Endodermal cell (in vitro differentiated cells): Measurements from ENCODE around the gene ANGEL1. TPM values are rescaled to one million over a fixed set of nuclear protein-coding genes. Genes with fewer than 3 reads are reported as not detected.

Experiments
- DNase-seq: peaks from one replicate; pipeline ENCODE4 v3.0.0-alpha.2; 2017
- H3K27ac ChIP-seq: 2 replicates; pipeline ENCODE4 v1.5.1; 2013; ENCODE audit warnings: mild to moderate bottlenecking, low read depth, low read length, moderate library complexity
- H3K27me3 ChIP-seq: 2 replicates; pipeline ENCODE4 v1.6.1; 2013; ENCODE audit warnings: mild to moderate bottlenecking, low read length, moderate library complexity; ENCODE audit not compliant: insufficient read depth, control insufficient read depth, poor library complexity, severe bottlenecking
- H3K36me3 ChIP-seq: 2 replicates; pipeline ENCODE4 v1.7.0; 2013; ENCODE audit warnings: mild to moderate bottlenecking, low read length, moderate library complexity; ENCODE audit not compliant: control insufficient read depth, insufficient read depth
- H3K4me1 ChIP-seq: one replicate; pipeline ENCODE4 v1.7.0; 2013; ENCODE audit warnings: low read length; ENCODE audit not compliant: control insufficient read depth, insufficient read depth
- H3K4me3 ChIP-seq: 2 replicates; pipeline ENCODE4 v1.5.1; 2013; ENCODE audit warnings: mild to moderate bottlenecking, low read length, moderate library complexity
- H3K9ac ChIP-seq: 2 replicates; pipeline ENCODE4 v1.6.1; 2013; ENCODE audit warnings: mild to moderate bottlenecking, low read length, moderate library complexity; ENCODE audit not compliant: poor library complexity, severe bottlenecking; ENCODE audit errors: extremely low read depth
- H3K9me3 ChIP-seq: 2 replicates; pipeline ENCODE4 v1.6.1; 2013; ENCODE audit warnings: mild to moderate bottlenecking, low read length, moderate library complexity; ENCODE audit not compliant: control insufficient read depth
- H3K27ac Mint-ChIP-seq: 2 replicates; pipeline ENCODE4 v1.8.0; 2020; ENCODE audit warnings: mixed read lengths
- H3K27me3 Mint-ChIP-seq: 2 replicates; pipeline ENCODE4 v1.8.0; 2021; ENCODE audit warnings: mild to moderate bottlenecking, mixed read lengths; ENCODE audit not compliant: insufficient read depth
- H3K36me3 Mint-ChIP-seq: 2 replicates; pipeline ENCODE4 v1.8.0; 2020; ENCODE audit warnings: low read depth, mixed read lengths
- H3K4me1 Mint-ChIP-seq: 2 replicates; pipeline ENCODE4 v1.8.0; 2020; ENCODE audit warnings: mixed read lengths
- H3K4me3 Mint-ChIP-seq: 2 replicates; pipeline ENCODE4 v1.8.0; 2020; ENCODE audit warnings: mild to moderate bottlenecking, moderate library complexity, mixed read lengths
- H3K9me3 Mint-ChIP-seq: 2 replicates; pipeline ENCODE4 v1.8.0; 2020; ENCODE audit warnings: mild to moderate bottlenecking, mixed read lengths
- WGBS, 2 experiments: methylation state at CpG; one replicate each; pipeline versions ENCODE4 v1.1.5 to v1.1.7; 2013; ENCODE audit warnings: missing lambda C conversion rate in 2 of 2, mixed read lengths in 1 of 2; ENCODE audit not compliant: insufficient coverage in 1 of 2, insufficient read length in 1 of 2; 5-methylcytosine and 5-hydroxymethylcytosine counted together
- total RNA-seq, 2 donors: library from RNA; stranded (reverse); fragmentation: NEBNext Ultra II Directional in 1 of 2; extraction: Animal tissue kit (Norgen Biotek cat#: 25700) in 1 of 2; gene quantifications; 2 replicates in 1 of 2; 3 replicates in 1 of 2; pipeline ENCODE4 v1.2.1, GENCODE V29; 2021
- TF ChIP-seq, protein P1 (sequence below): fragments of 200-600 bp; sonication (generic); conservative IDR thresholded peaks from 2 replicates; pipeline ENCODE4 v1.5.0; 2021; ENCODE audit warnings: antibody characterized with exemption, mild to moderate bottlenecking

ANGEL1 gene
- total RNA-seq, 2 donors from 2014 or later: 21.5 to 32.5 TPM

DNA sequence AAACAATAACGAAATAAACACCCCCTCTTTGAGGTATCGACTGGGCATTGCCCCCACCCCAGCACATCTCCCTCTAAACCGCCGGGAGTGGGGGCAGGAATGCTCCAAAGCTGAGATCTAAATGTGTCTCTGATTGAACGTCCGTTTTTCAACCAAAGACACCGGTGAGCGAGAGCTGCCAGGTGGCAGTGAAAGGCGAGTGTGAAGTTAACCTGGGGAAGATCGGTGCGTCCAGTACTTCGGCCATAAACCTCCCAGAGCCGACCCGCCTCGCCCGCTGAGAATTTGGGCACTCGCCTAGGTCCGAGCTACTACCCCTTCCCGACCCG is 625 bp downstream of the ANGEL1 start:
- no peaks in the 10 kb centered on the region for H3K9me3 Mint-ChIP-seq
- H3K36me3 ChIP-seq: peaks cover 24% of the 10 kb centered on the region
- 0 to 1% methylated on average over 2 to 20 of the region's 20 CpGs for WGBS, 2 experiments
- H3K4me3 ChIP-seq: peak overlapping the region; percentile 90
- H3K36me3 Mint-ChIP-seq: peaks cover 19% of the 10 kb centered on the region
- TF ChIP-seq, protein P1, sequence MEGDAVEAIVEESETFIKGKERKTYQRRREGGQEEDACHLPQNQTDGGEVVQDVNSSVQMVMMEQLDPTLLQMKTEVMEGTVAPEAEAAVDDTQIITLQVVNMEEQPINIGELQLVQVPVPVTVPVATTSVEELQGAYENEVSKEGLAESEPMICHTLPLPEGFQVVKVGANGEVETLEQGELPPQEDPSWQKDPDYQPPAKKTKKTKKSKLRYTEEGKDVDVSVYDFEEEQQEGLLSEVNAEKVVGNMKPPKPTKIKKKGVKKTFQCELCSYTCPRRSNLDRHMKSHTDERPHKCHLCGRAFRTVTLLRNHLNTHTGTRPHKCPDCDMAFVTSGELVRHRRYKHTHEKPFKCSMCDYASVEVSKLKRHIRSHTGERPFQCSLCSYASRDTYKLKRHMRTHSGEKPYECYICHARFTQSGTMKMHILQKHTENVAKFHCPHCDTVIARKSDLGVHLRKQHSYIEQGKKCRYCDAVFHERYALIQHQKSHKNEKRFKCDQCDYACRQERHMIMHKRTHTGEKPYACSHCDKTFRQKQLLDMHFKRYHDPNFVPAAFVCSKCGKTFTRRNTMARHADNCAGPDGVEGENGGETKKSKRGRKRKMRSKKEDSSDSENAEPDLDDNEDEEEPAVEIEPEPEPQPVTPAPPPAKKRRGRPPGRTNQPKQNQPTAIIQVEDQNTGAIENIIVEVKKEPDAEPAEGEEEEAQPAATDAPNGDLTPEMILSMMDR: no peak
- H3K4me1 Mint-ChIP-seq: peaks cover 17% of the 10 kb centered on the region
- H3K9ac ChIP-seq: peak overlapping the region; percentile 76
- peak overlapping the region; percentile 89 for H3K27ac Mint-ChIP-seq
- H3K9me3 ChIP-seq: no peaks in the 10 kb centered on the region
- H3K4me3 Mint-ChIP-seq: peak overlapping the region; percentile 80
- no peaks in the 10 kb centered on the region for H3K27me3 Mint-ChIP-seq
- no peaks in the 10 kb centered on the region for H3K4me1 ChIP-seq
- no peak for DNase-seq
- no peak overlapping the region for H3K27ac ChIP-seq
- peaks cover 8% of the 10 kb centered on the region for H3K27me3 ChIP-seq

DNA sequence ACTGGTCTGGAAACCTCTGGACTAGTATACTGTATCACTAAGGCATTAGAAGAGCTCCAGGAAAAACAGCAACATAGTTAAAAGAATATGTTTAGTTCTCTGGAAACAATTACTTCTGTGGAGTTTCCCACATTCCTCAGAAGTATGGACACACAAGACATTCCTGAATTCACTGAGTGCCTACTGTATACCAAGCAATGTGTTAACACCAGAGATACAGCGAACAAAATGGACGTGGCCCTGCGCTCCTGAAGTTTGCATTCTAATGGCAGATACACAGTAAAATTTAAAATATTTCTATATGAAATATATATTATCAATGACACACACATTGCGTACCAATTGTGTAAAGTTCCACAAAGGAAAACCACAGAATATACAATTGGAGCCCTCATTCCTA is 1.1 kb downstream of the ANGEL1 start:
- Mint-ChIP-seq H3K36me3 (peaks cover 24% of the 10 kb centered on the region), H3K27me3 (no peaks in the 10 kb centered on the region), H3K4me1 (peaks cover 17% of the 10 kb centered on the region), H3K4me3 (peak overlapping the region; percentile 80), H3K9me3 (no peaks in the 10 kb centered on the region), H3K27ac (no peak overlapping the region)
- TF ChIP-seq, protein P1: no peak
- Histone ChIP-seq H3K27me3 (peaks cover 5% of the 10 kb centered on the region), H3K27ac (no peak overlapping the region), H3K4me1 (no peaks in the 10 kb centered on the region), H3K9ac (peak overlapping the region; percentile 76), H3K9me3 (no peaks in the 10 kb centered on the region), H3K36me3 (peaks cover 27% of the 10 kb centered on the region), H3K4me3 (peak overlapping the region; percentile 90)
- 90 to 100% methylated on average over 1 to 2 of the region's 4 CpGs for whole genome bisulfite sequencing, 2 experiments
- DNase-seq: no peak

DNA sequence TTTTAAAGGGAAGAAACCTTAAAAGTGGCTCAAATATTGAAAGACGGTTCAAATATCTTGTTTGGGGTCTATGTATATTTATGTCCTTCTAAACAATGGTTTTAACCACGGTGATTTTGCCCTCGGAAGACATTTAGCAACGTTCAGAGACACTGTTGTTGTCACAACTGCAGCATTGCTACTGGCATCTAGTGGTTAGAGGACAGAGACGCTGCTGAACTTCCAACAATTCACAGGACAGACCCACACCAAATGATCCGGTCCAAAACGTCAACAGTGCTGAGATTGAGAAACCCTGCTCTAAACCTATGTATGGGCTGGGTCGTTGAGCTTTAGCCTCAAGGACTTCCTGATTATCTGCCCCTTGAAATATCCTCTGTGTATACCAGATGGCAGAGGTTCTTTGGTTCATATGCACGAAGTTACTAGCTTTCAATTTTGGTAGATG is 1.7 kb downstream of the ANGEL1 start:
- Histone ChIP-seq H3K36me3 (peaks cover 33% of the 10 kb centered on the region), H3K4me1 (no peaks in the 10 kb centered on the region), H3K9me3 (no peaks in the 10 kb centered on the region), H3K4me3 (peak overlapping the region; percentile 90), H3K27ac (no peak overlapping the region), H3K9ac (no peak overlapping the region), H3K27me3 (no peaks in the 10 kb centered on the region)
- no peaks in the 10 kb centered on the region for H3K9me3 Mint-ChIP-seq
- H3K36me3 Mint-ChIP-seq: peaks cover 30% of the 10 kb centered on the region
- peak overlapping the region; percentile 64 for H3K27ac Mint-ChIP-seq
- DNase-seq: no peak
- 15 to 32% methylated on average over 8 to 9 of the region's 9 CpGs for WGBS, 2 experiments
- H3K4me1 Mint-ChIP-seq: peaks cover 17% of the 10 kb centered on the region
- H3K4me3 Mint-ChIP-seq: peak overlapping the region; percentile 80
- H3K27me3 Mint-ChIP-seq: no peaks in the 10 kb centered on the region
- TF ChIP-seq, protein P1: peak; percentile 69
